Measurements from ENCODE around the gene GYPE.
"Not testable (repeated sequence)": the region's sequence is repeated elsewhere in the genome, so short reads cannot be mapped to it uniquely, and the experiment has no call there.

The GYPE gene

DNA sequence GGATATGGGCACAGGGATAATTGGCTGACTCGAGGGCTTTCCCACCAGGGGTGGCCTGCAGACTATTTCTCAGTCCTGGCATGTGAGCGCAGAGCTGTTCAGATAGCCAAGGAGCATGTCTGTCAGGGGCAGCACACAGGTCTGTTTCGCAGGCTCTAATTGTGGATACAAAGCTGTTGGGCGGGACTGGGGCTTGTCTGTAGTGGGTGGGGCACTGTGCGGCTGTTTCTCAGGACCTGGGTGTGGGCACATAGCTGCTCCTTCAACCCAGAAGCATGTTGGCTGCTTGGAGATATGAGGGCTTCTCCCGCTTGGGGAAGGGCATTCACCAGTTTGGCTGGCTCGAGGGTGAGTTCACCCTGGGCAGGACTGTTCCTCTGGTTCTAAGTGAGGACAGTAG lies 65.9 kb downstream of the GYPE start:
- H3K4me3 ChIP-seq (ENCODE audit: low read depth, low read length); H3K27ac ChIP-seq (ENCODE audit: low read depth, low read length); H3K9ac ChIP-seq (ENCODE audit: low read length); H3K9me3 ChIP-seq (ENCODE audit: control insufficient read depth, insufficient read depth, low read depth, low read length); H3K27me3 ChIP-seq (ENCODE audit: control insufficient read depth, insufficient read depth, low read length); H3K36me3 ChIP-seq (ENCODE audit: control insufficient read depth, insufficient read depth, low read length); H3K4me1 ChIP-seq (ENCODE audit: control insufficient read depth, insufficient read depth, low read length): not testable (repeated sequence)

DNA sequence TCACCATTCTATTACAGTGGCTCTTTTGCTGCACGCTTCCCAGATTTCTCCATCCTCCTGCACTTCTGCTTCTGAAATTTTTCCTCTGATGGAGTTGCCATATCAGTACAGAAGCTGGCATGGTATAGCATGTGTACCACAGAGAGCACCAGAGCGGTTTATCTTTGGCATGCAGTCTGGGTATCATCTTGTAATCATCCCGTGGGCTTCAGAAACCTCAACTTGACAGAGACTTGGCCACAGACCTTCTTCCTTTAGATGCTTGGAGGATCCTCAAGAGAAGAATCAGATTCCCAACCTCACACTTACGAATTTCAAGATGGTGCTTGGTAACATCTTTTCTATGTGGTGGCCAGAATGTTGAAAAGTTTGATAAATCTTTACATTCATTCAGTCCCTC lies 71.2 kb downstream of the GYPE start:
- not testable (repeated sequence) for H3K9ac ChIP-seq (ENCODE audit: low read length); H3K4me3 ChIP-seq (ENCODE audit: low read depth, low read length); H3K4me1 ChIP-seq (ENCODE audit: control insufficient read depth, insufficient read depth, low read length); H3K9me3 ChIP-seq (ENCODE audit: control insufficient read depth, insufficient read depth, low read depth, low read length); H3K36me3 ChIP-seq (ENCODE audit: control insufficient read depth, insufficient read depth, low read length); H3K27me3 ChIP-seq (ENCODE audit: control insufficient read depth, insufficient read depth, low read length); H3K27ac ChIP-seq (ENCODE audit: low read depth, low read length)

DNA sequence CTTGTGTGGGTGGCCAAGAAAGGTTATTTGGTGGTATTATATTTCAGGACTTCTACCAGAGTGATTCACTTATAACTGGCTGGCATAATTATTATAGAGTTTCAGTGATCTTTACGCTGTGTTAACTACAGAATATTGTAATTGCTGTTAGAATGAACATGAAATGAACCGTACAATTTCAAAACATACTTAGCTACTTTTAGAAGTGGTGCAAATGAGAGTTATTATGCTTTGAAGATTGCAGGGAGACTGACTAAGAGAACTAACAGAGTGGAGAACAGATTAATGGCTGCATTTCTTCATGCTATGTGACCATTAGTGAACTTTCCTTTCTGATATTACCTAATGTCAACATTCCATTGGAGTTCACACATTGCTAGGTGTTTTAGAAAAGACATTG lies 71.7 kb downstream of the GYPE start:
- H3K4me1 ChIP-seq (ENCODE audit: control insufficient read depth, insufficient read depth, low read length); H3K9me3 ChIP-seq (ENCODE audit: control insufficient read depth, insufficient read depth, low read depth, low read length); H3K36me3 ChIP-seq (ENCODE audit: control insufficient read depth, insufficient read depth, low read length); H3K4me3 ChIP-seq (ENCODE audit: low read depth, low read length); H3K27ac ChIP-seq (ENCODE audit: low read depth, low read length); H3K9ac ChIP-seq (ENCODE audit: low read length); H3K27me3 ChIP-seq (ENCODE audit: control insufficient read depth, insufficient read depth, low read length): not testable (repeated sequence)

DNA sequence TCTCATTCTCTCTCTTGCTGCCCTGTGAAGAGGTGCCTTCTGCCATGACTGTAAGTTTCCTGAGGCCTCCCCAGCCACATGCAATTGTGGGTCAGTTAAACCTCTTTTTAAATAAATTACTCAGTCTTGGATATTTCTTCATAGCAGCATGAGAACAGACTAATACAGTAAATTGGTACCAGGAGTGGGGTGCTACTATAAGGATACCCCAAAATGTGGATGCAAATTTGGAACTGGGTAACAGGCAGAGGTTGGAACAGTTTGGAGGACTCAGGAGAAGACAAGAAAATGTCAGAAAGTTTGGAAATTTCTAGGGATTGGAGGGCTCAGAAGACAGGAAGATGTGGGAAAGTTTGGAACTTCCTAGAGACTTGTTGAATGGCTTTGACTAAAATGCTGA lies 74.8 kb downstream of the GYPE start:
- not testable (repeated sequence) for H3K4me3 ChIP-seq (ENCODE audit: low read depth, low read length); H3K9me3 ChIP-seq (ENCODE audit: control insufficient read depth, insufficient read depth, low read depth, low read length); H3K27ac ChIP-seq (ENCODE audit: low read depth, low read length); H3K9ac ChIP-seq (ENCODE audit: low read length); H3K27me3 ChIP-seq (ENCODE audit: control insufficient read depth, insufficient read depth, low read length); H3K4me1 ChIP-seq (ENCODE audit: control insufficient read depth, insufficient read depth, low read length); H3K36me3 ChIP-seq (ENCODE audit: control insufficient read depth, insufficient read depth, low read length)

GRCh38 chr4:143829239-143829620 lies 76.1 kb downstream of the GYPE start:
- H3K27ac ChIP-seq (ENCODE audit: low read depth, low read length); H3K9ac ChIP-seq (ENCODE audit: low read length); H3K27me3 ChIP-seq (ENCODE audit: control insufficient read depth, insufficient read depth, low read length); H3K36me3 ChIP-seq (ENCODE audit: control insufficient read depth, insufficient read depth, low read length); H3K4me3 ChIP-seq (ENCODE audit: low read depth, low read length); H3K9me3 ChIP-seq (ENCODE audit: control insufficient read depth, insufficient read depth, low read depth, low read length); H3K4me1 ChIP-seq (ENCODE audit: control insufficient read depth, insufficient read depth, low read length): not testable (repeated sequence)
